ENCODE results near the gene DAB1.

Gene DAB1

DNA sequence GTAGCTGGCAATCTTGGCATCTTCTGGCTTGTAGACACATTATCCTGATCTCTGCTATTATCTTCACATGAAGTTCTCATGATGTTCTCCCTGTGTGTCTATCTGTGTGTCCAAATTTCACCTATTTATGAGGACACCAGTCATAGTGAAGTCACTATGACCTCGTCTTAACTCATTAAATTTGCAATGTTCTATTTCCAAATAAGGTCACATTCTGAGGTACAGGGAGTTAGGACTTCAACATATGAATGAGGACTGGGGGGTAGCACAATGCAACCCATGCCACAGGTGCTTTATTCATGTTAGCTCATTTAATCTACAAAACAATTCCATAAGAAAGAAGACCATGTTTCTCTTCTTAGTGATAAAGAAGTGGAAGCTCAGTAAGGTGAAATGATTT lies 251.8 kb downstream of the DAB1 start:
- no peak for DNase-seq (ENCODE audit: low read depth in 1 of 2, low spot score in 1 of 2)

- no peak for DNase-seq (ENCODE audit: low read depth in 1 of 2, low spot score in 1 of 2)
Observed at GRCh38 chr1:57167997-57168396, 255.9 kb downstream of the DAB1 start.

DNA sequence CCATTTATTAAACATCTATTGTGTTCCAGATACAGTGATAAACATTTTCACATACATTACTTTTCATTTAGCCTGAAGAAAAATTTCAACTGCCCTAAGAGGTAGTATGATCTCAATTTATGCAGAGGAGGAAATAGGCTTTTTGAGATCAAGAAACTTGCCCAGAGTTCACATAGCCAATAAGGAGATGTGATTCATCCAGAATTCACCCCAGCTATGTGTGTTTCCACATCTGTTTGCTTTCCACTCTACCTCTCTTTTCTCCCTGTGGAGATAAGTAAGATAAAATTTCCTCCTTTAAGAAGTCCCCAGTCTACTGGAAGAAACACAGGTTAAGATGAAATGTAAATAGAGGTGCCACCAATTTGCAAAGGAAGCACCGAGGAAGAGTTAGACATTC lies 258.3 kb downstream of the DAB1 start:
- DNase-seq (ENCODE audit: low read depth in 1 of 2, low spot score in 1 of 2), result no peak

- no peak for DNase-seq (ENCODE audit: low read depth in 1 of 2, low spot score in 1 of 2)
Observed at GRCh38 chr1:57164584-57164983, 259.3 kb downstream of the DAB1 start.

DNA sequence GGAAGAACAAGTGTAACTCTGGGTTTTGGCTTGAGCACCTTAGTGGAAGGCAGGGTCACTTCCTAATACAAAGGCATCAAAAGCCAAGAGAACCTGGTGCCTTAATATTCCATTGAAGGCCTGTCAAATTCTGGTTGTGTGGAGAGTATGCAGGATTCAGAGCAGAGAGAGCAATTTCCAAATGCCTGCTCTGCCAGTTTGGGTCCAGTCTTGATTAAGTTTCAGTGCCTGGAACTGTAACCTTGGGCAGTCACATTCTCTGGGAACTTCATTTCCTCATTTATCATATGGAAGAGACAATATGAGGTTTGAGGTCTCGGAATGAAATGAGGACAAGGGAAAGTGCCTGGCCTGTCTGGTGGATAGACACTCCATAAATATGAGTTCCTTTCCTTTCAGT lies 260.1 kb downstream of the DAB1 start:
- DNase-seq (ENCODE audit: low read depth in 1 of 2, low spot score in 1 of 2), result no peak

DNA sequence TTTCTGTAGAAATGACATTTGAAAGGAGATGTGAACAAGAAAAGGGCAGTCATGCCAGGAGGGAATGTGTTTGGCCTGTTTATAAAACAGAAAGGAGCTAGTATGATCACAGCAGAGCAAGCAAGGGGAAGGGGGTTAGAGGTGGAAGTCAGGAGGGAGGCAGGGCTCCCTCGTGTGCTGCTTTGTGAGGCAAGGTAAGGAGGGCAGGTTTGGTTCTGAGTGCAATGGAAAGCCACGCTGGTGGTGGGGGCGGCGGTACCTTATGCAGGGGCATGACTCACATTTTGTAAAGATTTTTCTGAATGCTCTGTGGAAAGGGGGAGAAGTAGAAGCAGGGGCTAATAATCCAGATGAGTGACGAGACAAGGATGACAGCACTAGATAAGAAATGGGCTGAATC lies 260.5 kb downstream of the DAB1 start:
- no peak for DNase-seq (ENCODE audit: low read depth in 1 of 2, low spot score in 1 of 2)

- DNase-seq (ENCODE audit: low read depth in 1 of 2, low spot score in 1 of 2), result no peak
Observed at GRCh38 chr1:57162607-57163261, 261.1 kb downstream of the DAB1 start.

DNA sequence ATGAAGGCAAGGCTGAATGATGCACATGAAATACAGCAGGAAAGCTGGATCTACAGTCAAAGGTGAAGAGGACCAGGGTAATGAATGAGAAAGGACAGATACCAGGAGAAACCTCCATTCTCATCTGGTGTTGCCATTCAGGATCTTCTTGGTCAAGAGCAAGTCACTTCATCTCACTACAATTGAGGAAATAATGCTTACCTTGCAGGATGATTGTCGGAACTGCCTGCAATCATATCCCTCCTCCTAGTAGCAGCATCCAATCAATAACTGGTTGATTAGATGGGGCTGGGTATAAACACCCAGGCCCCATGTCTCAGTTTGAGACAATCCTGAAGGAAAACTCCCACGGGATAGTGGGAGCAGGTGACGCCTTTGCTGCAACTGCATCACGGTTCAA lies 263.3 kb downstream of the DAB1 start:
- DNase-seq (ENCODE audit: low read depth in 1 of 2, low spot score in 1 of 2), result no peak

DNA sequence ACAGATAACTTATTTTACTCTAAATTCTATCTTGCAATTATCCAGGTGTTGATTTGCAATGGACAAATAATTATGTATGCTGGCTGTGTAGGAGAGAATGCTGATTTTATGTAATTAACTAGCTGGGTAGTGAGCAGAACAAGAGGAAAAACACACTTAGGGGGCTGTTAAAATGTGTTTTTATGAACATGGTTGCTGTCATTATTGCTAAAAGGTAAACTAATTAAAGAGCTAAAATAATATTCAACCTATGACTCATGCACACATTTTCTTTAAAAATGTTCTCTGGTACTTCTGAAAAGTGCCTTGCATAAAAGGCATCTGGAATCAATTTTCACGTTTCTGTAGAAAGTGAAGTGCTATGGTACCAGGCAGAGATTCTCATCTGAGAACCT lies 265.3 kb downstream of the DAB1 start:
- DNase-seq (ENCODE audit: low read depth in 1 of 2, low spot score in 1 of 2), result no peak

GRCh38 chr1:57157818-57158603 lies 265.8 kb downstream of the DAB1 start:
- DNase-seq (ENCODE audit: low read depth in 1 of 2, low spot score in 1 of 2), result no peak

DNA sequence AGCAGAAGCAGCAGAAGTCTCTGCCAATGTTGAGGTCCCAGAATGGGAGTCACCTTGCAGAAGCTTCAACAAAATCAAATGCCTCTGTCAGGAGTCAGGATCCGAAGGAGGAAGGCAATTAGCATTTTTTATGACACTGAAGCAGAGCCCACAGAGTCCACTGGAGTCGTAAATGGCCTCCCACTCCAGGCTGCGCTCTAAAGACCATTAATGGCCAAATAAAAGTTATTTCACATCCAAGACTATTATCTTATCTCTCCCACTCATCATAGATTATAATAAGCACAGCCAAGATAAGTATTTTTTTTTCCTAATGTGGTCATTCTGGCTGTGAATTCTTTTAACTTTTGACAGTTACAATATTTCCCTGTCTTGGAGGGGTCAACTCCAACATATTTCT lies 267.0 kb downstream of the DAB1 start:
- DNase-seq (ENCODE audit: low read depth in 1 of 2, low spot score in 1 of 2), result no peak

DNA sequence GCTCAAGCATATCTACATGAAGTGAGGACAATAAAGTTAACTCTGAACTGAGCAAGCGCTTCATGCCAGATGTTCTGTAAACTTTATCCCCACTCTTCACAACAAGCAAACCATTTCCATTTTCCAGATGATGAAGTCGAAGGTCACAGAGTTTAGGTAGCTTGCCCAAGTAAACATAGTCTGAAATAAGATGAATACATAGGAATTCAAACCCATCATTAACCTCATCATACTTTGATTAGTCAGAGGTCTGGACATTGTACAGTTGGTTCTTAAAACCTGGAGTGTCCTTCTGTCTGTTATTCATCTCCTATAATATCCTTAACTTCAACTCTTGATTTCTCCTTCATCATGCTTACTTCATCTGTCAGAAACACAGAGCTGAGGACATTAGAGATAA lies 277.8 kb downstream of the DAB1 start:
- DNase-seq (ENCODE audit: low read depth in 1 of 2, low spot score in 1 of 2), result no peak

GRCh38 chr1:57142999-57143398 lies 280.9 kb downstream of the DAB1 start:
- DNase-seq (ENCODE audit: low read depth in 1 of 2, low spot score in 1 of 2), result no peak

GRCh38 chr1:57142169-57142568 lies 281.7 kb downstream of the DAB1 start:
- DNase-seq (ENCODE audit: low read depth in 1 of 2, low spot score in 1 of 2), result no peak

DNA sequence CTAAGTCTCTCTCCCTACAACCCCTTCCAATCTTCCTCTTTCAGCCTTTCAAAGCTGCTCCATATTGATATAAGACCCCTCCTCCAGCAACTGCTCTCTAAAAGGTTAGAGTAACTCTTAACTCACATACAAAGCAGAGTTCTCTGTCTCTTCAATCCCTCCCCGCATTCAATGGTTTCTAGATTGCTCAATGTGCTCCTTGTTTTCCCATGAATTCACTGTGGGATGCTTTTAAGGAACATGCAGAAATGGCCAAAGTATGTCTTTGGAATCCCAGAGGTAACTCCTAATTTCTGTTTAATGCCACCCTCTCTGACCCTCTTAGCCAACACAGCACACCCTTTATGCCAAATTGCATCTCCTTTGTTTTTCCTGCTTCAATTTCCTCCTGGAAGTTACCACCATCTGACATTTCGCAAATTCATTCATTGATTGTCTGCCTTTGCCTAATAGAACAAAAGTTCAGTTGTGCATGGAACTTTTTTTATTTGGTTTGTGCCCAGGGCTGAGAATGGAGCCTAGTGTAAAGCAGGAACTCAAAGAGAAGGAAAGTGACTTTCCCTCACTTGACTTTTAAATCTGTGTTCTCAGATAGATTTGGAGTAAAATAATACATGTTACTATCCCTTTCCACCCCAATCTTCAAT lies 285.3 kb downstream of the DAB1 start:
- DNase-seq (ENCODE audit: low read depth in 1 of 2, low spot score in 1 of 2), result no peak

GRCh38 chr1:57137980-57138379 lies 285.9 kb downstream of the DAB1 start:
- DNase-seq (ENCODE audit: low read depth in 1 of 2, low spot score in 1 of 2), result no peak

DNA sequence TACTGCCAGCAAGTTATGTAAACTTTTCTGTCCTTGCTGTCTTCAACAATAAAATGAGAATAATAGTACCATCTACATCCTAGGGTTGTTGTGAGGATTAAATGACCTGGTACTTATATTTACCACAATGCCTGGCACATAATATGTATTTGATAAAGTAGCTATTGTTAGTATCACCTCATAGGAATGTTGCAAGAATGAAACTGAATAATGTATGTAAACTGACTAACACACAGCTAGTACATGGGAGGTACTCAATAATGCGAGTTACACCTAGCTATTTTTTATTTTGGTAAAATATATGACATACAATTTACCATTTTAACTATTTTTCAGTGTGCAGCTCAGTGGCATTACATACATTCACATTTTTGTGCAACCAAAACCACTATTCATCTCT lies 289.1 kb downstream of the DAB1 start:
- no peak for DNase-seq (ENCODE audit: low read depth in 1 of 2, low spot score in 1 of 2)

DNA sequence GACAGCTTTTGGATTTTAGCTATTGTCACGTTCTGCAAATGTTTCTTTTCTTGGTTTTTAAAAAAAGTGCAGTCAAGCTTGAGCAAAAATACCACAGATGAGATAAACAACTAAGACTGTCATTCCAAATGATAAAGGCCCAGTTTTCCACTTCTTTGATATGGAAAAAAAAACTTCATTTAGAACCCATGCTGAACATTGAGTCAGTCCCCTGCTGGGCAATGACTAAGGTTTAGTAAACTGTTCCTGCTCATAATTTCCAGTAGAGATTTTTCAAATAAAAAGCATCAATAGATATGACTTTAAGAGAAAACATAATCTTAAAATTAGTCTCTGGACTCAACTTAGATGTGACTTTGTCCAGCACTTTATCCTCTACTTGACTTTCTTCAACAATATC lies 290.2 kb downstream of the DAB1 start:
- DNase-seq (ENCODE audit: low read depth in 1 of 2, low spot score in 1 of 2), result no peak

DNA sequence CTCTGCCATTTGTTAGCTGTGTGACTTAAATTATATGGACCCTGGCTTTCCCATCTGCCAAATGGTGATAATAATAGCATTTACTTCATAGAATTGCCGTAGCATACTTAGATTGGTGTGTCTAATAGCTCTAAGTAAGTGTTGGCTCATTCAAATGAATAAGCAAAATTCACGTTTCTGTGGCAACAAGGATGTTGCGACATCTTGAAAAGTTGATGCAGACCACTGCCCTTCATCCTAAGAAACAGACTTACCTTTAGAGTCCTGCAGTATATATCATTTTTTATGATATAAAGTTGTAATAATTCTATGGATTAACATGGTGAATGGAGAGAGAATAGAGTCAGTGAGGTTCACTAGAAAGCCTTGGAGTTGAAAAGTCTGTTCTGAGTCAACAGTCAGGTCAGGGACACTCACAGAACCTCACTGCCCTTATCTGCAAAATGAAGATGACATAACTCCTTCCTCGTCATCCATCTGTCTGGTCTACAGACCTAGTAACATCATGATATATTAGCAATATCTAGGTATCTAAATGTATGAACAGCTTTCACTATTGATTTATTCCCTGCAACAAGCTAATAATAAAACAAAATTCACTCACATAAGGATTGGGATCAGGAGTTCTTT lies 290.8 kb downstream of the DAB1 start:
- DNase-seq (ENCODE audit: low read depth in 1 of 2, low spot score in 1 of 2), result no peak

DNA sequence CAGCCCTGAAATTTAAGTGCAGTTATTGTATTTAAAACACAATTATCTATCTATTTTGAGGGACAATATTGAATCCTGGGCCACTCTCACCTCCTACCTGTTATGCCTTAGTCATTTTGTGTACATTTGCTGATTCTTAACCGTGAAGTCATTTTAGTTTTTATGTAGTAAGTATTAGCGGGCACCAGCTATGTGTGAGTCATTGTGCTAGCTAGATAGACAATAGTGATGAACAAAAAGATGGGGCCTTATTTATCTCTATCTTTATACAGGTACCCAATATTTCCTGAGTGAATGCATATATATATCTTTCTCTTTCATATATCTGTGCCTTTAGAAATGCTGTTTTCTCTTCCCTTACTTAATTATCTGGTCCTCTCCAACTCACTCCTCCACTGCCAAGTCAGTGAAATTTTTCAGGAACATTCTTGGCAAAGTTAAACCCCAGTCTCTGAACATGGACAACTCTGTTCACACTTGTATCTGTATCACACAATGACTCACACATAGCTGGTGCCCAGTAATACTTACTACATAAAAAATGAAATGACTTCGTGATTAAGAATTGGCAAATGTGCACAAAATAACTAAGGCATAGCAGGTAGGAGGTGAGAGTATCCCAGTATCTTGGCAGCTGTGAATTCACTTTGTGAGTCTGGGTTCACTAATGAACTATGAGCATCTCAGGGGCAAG lies 292.0 kb downstream of the DAB1 start:
- no peak for DNase-seq (ENCODE audit: low read depth in 1 of 2, low spot score in 1 of 2)

GRCh38 chr1:57131257-57131656 lies 292.6 kb downstream of the DAB1 start:
- DNase-seq (ENCODE audit: low read depth in 1 of 2, low spot score in 1 of 2), result no peak

Data from activated CD4-positive, alpha-beta T cell treated with anti-CD3 and anti-CD28 coated beads, Interleukin-2, amount 50 U/mL, for 24 hours (primary cell).